Mucosa of gallbladder (tissue), 1 donor: ENCODE results near the gene XRCC6. TPM values are rescaled to one million over a fixed set of nuclear protein-coding genes. Genes with fewer than 3 reads are reported as not detected.
"Not testable (repeated sequence)": the region's sequence is repeated elsewhere in the genome, so short reads cannot be mapped to it uniquely, and the experiment has no call there.

Experiments
- DNase-seq: peaks from one replicate; pipeline ENCODE4 v3.0.0-alpha.2; 2020; ENCODE audit warnings: low spot score
- total RNA-seq: library from RNA; stranded (reverse); gene quantifications from one replicate; pipeline ENCODE4 v1.2.1, GENCODE V29; 2021
- donor health status: DM: no; HTN: no; CAD: no.

Gene XRCC6
- total RNA-seq, 1 donor from 2014 or later: 170 TPM

- DNase-seq: no peak
These were observed 29.7 kb downstream of the XRCC6 start for GRCh38 chr22:41650821-41651220.

DNA sequence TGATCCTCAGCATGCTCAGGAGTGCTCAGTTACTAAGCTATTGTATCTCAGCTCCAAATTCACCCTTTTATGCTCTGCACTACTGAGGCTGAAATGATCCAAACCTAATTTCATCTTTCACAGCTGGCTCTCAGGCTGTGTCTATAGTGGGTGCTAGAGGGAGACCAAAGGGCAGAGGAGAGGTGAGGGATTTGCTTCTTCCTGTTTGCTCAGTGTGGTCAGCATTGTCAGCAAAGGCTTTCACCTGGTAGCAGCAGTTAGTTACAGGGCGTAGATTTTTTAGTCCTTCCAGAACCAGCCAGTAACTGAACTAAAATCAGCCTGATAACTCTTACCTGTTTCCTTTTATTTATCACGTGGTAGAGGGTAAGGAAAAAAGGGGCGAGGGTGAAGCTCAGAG is 33.2 kb downstream of the XRCC6 start:
- no peak for DNase-seq

DNA sequence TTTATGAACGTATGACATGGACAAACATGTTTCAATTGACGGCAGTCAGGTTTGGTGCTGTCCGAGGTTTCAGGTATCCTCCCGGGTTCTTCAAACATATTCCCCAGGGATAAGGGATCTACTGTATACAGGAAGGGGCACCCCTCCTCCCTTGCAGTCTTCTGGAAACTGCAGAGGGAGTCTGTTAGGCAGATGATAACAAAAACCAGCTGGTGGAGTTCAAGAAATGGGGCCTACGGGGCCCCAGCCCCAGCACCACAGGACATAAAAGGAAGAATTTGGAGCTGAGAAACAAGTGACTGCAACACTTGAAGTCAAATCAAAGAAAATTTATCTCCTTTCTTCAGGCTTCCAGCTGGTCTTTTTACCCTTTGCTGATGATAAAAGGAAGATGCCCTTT is 35.5 kb downstream of the XRCC6 start:
- DNase-seq: no peak

DNA sequence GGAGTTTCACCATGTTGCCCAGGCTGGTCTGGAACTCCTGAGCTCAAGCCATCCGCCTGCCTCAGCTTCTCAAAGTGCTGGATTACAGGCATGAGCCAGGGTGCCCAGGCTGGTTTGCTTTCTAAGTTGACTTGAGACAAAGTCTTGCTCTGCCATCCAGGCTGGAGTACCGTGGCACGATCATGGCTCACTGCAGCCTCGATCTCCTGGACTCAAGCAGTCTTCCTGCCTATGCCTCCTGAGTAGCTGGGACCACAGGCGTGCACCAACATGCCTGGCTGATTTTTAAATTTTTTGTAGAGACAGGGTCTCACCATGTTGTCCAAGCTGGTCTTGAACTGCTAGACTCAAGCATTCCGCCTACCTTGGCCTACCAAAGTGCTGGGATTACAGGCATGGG is 36.6 kb downstream of the XRCC6 start:
- DNase-seq: no peak

- no peak for DNase-seq
These were observed 37.8 kb downstream of the XRCC6 start for GRCh38 chr22:41658869-41659268.

- DNase-seq: no peak
These were observed 38.8 kb downstream of the XRCC6 start for GRCh38 chr22:41659941-41660340.

DNA sequence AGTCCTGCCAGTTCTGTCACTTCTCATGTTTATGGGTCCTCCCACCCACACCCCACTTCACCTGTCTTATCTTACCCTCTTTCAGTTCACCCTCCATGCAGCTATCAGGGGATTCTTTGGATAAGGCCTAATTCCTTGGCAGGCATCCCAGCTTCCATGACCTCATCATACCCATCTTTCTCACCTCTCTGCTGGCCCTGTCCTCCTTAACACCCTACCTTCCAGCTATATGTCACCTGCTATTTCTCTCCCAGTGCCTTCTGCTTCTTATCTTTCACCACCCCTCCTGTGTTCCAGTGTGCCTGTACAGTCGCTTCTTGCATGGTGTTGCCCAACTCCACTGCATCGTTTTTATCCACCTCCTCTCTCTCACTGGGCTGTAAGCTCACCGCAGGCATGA is 39.3 kb downstream of the XRCC6 start:
- DNase-seq: no peak

DNA sequence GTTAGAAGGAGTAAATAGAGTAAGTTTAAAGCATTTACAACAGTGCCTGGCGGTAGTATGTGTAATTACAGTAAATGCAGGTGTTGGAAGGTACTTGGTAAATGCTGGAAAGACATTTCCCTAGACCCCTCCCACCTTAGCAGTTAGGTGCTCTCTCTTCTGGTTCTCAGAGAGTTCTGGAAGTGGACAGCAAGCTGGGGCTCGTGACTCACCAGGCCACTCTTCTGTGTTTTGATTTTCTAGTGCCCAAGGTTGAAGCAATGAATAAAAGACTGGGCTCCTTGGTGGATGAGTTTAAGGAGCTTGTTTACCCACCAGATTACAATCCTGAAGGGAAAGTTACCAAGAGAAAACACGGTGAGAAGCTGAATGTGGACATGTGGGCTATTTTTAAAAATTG is 40.0 kb downstream of the XRCC6 start:
- DNase-seq: no peak

DNA sequence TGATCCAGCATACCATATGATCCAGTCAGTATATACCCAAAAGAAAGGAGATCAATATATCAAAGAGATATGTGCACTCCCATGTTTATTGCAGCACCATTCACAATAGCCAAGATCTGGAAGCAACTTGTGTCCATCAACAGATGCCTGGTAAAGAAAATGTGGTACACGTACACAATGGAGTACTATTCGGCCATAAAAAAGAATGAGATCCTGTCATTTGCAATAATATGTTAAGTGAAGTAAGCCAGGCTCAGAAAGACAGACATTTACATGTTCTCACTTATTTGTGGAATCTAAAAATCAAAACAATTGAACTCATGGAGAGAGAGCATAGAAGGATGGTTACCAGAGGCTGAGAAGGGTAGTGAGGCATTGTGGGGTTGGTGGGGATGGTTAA is 40.6 kb downstream of the XRCC6 start:
- DNase-seq: no peak

GRCh38 chr22:41663594-41663993 is 42.5 kb downstream of the XRCC6 start:
- not testable (repeated sequence) for DNase-seq

GRCh38 chr22:41664490-41664889 is 43.4 kb downstream of the XRCC6 start:
- DNase-seq: no peak

DNA sequence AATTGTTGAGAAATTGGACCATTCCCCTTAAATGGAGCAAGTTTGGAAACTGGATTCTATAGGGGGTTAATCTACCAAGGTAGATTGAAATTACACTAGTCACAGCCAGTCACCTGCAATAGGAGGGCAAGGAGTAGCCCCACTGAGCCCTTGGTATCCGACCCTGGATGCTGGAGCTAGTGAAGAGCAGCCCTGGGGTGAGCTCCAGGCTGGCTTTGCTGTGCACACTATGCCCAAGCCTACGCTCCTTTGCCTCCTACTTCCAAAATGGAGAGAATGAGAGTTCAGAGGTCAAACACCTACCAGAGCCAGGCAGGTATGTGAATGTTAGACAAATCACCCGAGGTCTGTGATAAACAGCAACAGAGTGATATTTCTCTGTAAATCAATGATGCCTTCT is 43.9 kb downstream of the XRCC6 start:
- DNase-seq: no peak

DNA sequence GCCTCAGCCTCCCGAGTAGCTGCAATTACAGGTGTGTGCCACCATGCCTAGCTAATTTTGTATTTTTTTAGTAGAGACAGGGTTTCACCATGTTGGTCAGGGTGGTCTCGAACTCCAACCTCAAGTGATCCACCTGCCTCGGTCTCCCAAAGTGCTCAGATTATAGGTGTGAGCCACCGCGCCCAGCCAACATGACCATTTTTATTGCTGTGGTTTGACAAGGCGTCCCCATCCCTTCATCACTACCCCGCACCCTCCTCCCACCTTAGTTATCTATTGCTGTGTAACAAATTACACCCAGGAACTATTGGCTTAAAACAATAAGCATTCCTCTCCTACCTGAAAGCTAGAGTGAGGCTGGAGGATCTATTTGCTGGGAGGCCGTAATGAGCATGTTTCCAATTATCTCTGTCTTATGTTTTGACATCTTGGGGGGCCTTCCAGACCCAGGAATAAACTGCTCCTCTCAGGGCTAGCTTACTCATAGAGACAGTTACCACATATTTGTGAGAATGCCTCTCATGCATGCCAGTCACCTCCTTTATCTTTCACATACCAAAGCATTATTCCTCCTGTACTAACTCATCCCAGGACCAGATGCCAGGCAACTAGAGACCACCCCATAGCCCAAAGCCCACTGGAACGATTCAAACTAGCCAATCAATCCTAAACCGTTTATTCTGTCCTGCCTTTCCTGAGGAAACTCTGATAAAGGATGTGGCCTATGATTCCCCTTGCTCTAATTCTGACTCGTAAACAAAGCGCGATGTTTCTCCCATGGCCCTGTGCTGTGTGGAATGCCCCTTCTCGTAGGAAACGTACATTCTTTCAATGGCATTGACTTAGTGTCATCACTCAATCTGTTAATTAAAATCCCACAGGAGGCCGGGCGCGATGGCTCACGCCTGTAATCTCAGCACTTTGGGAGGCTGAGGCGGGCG is 48.1 kb downstream of the XRCC6 start:
- DNase-seq: no peak

- DNase-seq: not testable (repeated sequence)
These were observed 51.0 kb downstream of the XRCC6 start for GRCh38 chr22:41672096-41672495.

DNA sequence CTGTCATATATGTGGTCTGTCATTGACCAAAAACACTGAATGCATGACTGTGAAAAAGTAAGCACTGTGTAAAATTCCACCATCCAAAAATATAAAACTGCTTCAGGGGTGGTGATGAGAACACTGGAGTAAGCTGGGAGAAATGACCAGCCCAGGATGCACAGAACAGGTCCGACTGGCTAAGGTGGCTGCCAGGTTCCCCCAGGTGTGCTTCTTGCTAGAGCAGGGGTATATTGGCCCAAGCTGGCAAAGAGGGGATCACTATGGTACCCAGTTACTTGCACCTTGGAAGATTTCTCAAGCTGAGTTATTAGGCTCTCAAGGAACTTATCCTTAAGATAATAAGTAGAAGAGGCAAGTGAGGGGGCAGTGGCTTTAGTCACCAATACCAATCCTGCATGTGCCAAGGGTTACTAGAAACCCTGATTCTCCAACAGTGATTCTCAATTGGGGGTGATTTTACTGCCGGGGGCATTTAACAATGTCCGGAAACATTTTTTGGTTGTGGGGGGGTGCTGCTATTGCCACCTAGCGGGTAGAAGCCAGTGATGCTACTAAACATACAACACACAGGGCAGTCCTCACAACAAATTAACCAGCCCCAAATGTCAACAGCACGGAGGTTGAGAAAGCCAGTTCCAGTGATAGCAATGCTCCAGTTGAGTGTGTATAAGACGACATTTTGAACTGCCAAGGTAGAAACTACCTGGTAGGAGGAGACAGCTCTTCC is 51.9 kb downstream of the XRCC6 start:
- no peak for DNase-seq

GRCh38 chr22:41674846-41675340 is 53.8 kb downstream of the XRCC6 start:
- DNase-seq: no peak

GRCh38 chr22:41676134-41676533 is 55.0 kb downstream of the XRCC6 start:
- DNase-seq: no peak

DNA sequence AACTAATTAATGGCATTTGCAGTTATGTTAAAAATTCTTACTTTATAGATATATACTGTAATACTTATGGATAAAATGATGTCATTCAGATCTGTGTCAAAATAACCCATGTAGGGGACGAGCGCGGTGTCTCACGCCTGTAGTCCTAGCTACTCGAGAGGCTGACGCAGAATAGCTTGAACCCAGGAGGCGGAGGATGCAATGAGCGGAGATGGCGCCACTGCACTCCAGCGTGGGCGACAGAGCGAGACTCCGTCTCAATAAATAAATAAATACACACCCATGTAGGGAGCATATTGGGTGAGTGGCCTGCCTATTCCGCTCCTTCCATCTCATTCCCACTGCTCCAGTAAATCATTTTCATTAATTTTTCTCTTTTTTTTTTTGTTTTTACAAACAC is 60.5 kb downstream of the XRCC6 start:
- DNase-seq: no peak

GRCh38 chr22:41682033-41682807 is 61.1 kb downstream of the XRCC6 start:
- DNase-seq: peak; percentile 88

- no peak for DNase-seq
These were observed 62.0 kb downstream of the XRCC6 start for GRCh38 chr22:41683052-41683451.

DNA sequence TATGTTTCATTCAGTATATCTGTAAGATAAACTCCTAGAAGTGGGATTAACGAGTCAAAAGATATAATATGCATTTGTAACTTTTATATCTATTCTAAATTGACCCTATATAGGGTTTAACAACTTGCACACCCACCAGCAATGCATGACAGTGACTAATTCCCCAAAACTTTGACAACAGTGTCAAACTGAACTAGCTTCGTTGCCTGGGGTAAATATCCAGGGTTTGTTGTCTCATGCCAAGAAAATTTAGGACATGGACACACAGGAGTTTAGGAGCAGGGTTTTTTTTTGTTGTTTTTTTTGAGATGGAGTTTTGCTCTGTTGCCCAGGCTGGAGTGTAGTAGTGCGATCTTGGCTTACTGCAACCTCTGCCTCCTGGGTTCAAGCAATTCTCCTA is 62.5 kb downstream of the XRCC6 start:
- no peak for DNase-seq

GRCh38 chr22:41684194-41684593 is 63.1 kb downstream of the XRCC6 start:
- no peak for DNase-seq
